Neural cell (in vitro differentiated cells): ENCODE results near the gene NCK2. TPM values are rescaled to one million over a fixed set of nuclear protein-coding genes. Genes with fewer than 3 reads are reported as not detected.

Experiments
- H2AFZ ChIP-seq: fragments of 200-600, 300-800 bp; sonication (generic), shearing (Covaris generic); 2 replicates; pipeline ENCODE4 v1.6.0; 2014; ENCODE audit warnings: low read depth, mild to moderate bottlenecking, antibody characterized with exemption, low read length, moderate library complexity
- H3F3A ChIP-seq: fragments of 200-600 bp; shearing (Covaris generic); 2 replicates; pipeline ENCODE4 v1.6.1; 2016; ENCODE audit warnings: mild to moderate bottlenecking, moderate library complexity, mixed read lengths, antibody characterized with exemption, low read length; ENCODE audit not compliant: insufficient read depth, poor library complexity, severe bottlenecking
- H3K27ac ChIP-seq: fragments of 200-600, 300-800 bp; sonication (generic), shearing (Covaris generic); 2 replicates; pipeline ENCODE4 v1.5.1; 2014; ENCODE audit warnings: mild to moderate bottlenecking, low read length, moderate library complexity
- H3K27me3 ChIP-seq: fragments of 300-800, 200-600 bp; sonication (generic), shearing (Covaris generic); 2 replicates; pipeline ENCODE4 v1.6.0; 2014; ENCODE audit warnings: mild to moderate bottlenecking, low read depth, low read length, moderate library complexity; ENCODE audit not compliant: insufficient read depth
- H3K36me3 ChIP-seq: fragments of 300-800, 200-600 bp; sonication (generic), shearing (Covaris generic); 2 replicates; pipeline ENCODE4 v1.5.1; 2014; ENCODE audit warnings: mild to moderate bottlenecking, antibody characterized with exemption, low read length, moderate library complexity; ENCODE audit not compliant: insufficient read depth
- H3K4me2 ChIP-seq: fragments of 300-800, 200-600 bp; sonication (generic), shearing (Covaris generic); 2 replicates; pipeline ENCODE4 v1.6.0; 2014; ENCODE audit warnings: mild to moderate bottlenecking, low read length
- H3K4me3 ChIP-seq: fragments of 300-800, 200-600 bp; sonication (generic), shearing (Covaris generic); 2 replicates; pipeline ENCODE4 v1.5.1; 2014; ENCODE audit warnings: mild to moderate bottlenecking, low read length, moderate library complexity
- H3K79me2 ChIP-seq: fragments of 200-600 bp; shearing (Covaris generic); replicated peaks from 2 replicates; pipeline ENCODE4 v1.6.0; 2014; ENCODE audit warnings: mild to moderate bottlenecking, low read length, moderate library complexity; ENCODE audit not compliant: insufficient read depth
- H3K9ac ChIP-seq: fragments of 300-800, 200-600 bp; sonication (generic), shearing (Covaris generic); 2 replicates; pipeline ENCODE4 v1.6.1; 2016; ENCODE audit warnings: mild to moderate bottlenecking, low read length, mixed read lengths
- H3K9me2 ChIP-seq: fragments of 200-600 bp; shearing (Covaris generic); 2 replicates; pipeline ENCODE4 v1.6.1; 2016; ENCODE audit warnings: mild to moderate bottlenecking, low read length, mixed read lengths; ENCODE audit not compliant: insufficient read depth
- H3K9me3 ChIP-seq: fragments of 200-600, 300-800 bp; sonication (generic), shearing (Covaris generic); 2 replicates; pipeline ENCODE4 v1.6.1; 2016; ENCODE audit warnings: mild to moderate bottlenecking, mixed run types, low read length, moderate library complexity, mixed read lengths
- H4K20me1 ChIP-seq: fragments of 200-600 bp; shearing (Covaris generic); 2 replicates; pipeline ENCODE4 v1.6.1; 2016; ENCODE audit warnings: mild to moderate bottlenecking, mixed run types; ENCODE audit not compliant: insufficient read depth
- EZH2 ChIP-seq: fragments of 200-600, 300-800 bp; shearing (Covaris generic), sonication (generic); IDR thresholded peaks from 2 replicates; pipeline ENCODE4 v1.6.1; 2014; ENCODE audit warnings: antibody characterized with exemption, low read length, borderline replicate concordance, mild to moderate bottlenecking; ENCODE audit not compliant: insufficient read depth, poor library complexity, severe bottlenecking
- MXI1 ChIP-seq: fragments of 450-650 bp; conservative IDR thresholded peaks from 2 replicates; pipeline ENCODE4 v1.6.1; 2014; ENCODE audit warnings: antibody characterized with exemption, mild to moderate bottlenecking; ENCODE audit not compliant: poor library complexity, severe bottlenecking
- POLR2AphosphoS5 ChIP-seq: IDR thresholded peaks from 2 replicates; pipeline ENCODE4 v1.6.1; 2012
- RAD21 ChIP-seq: fragments of 450-650 bp; conservative IDR thresholded peaks from 2 replicates; pipeline ENCODE4 v1.6.1; 2014; ENCODE audit warnings: antibody characterized with exemption, mild to moderate bottlenecking, moderate library complexity
- SMC3 ChIP-seq: fragments of 450-650 bp; conservative IDR thresholded peaks from 2 replicates; pipeline ENCODE4 v1.6.1; 2014; ENCODE audit warnings: antibody characterized with exemption, mild to moderate bottlenecking, moderate library complexity; ENCODE audit not compliant: poor library complexity
- TAF1 ChIP-seq: IDR thresholded peaks from 2 replicates; pipeline ENCODE4 v1.6.1; 2012; ENCODE audit warnings: low read depth
- polyA plus RNA-seq: library from polyadenylated mRNA; depleted of rRNA; stranded (reverse); fragments of >200 nt; gene quantifications from 2 replicates; pipeline ENCODE4 v1.2.3, GENCODE V29; 2014
- TF ChIP-seq, protein P1 (sequence below): fragments of 450-650 bp; IDR thresholded peaks from 2 replicates; pipeline ENCODE4 v1.5.1; 2014; ENCODE audit warnings: antibody characterized with exemption, mild to moderate bottlenecking, moderate library complexity; ENCODE audit not compliant: poor library complexity, severe bottlenecking

Gene NCK2
- polyA plus RNA-seq, 1 donor from 2014 or later = 49.4 TPM

DNA sequence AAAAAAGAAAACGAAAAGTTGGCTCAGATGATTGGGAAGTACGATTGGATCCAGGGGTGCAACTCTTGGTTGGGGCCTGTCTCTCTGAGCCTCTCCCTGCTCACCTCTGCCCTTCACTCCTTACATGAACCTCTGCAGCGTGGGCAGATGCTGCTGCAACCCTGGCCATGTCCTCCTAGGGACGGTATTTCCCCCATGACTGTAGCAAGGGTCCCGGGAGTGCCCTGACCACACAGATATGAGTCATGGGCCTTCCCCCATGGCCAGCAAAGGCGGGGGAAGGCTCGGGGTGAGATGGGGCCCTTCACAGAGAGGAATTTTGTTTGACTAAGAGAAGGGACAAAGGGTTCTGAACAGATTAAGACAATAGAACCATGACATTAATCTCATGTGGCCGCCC lies 129.0 kb downstream of the NCK2 start:
- no peak overlapping the region for H3K27ac ChIP-seq
- TF ChIP-seq POLR2AphosphoS5 = no peak
- no peak for TF ChIP-seq SMC3
- TF ChIP-seq, protein P1, sequence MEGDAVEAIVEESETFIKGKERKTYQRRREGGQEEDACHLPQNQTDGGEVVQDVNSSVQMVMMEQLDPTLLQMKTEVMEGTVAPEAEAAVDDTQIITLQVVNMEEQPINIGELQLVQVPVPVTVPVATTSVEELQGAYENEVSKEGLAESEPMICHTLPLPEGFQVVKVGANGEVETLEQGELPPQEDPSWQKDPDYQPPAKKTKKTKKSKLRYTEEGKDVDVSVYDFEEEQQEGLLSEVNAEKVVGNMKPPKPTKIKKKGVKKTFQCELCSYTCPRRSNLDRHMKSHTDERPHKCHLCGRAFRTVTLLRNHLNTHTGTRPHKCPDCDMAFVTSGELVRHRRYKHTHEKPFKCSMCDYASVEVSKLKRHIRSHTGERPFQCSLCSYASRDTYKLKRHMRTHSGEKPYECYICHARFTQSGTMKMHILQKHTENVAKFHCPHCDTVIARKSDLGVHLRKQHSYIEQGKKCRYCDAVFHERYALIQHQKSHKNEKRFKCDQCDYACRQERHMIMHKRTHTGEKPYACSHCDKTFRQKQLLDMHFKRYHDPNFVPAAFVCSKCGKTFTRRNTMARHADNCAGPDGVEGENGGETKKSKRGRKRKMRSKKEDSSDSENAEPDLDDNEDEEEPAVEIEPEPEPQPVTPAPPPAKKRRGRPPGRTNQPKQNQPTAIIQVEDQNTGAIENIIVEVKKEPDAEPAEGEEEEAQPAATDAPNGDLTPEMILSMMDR = no peak
- TF ChIP-seq TAF1 = no peak
- no peak for TF ChIP-seq EZH2
- no peaks in the 10 kb centered on the region for H3K79me2 ChIP-seq
- H3K9me2 ChIP-seq = no peaks in the 10 kb centered on the region
- no peak overlapping the region for H2AFZ ChIP-seq
- no peaks in the 10 kb centered on the region for H3K9me3 ChIP-seq
- no peak overlapping the region for H3K4me3 ChIP-seq
- H3K4me2 ChIP-seq = no peak overlapping the region
- no peaks in the 10 kb centered on the region for H3F3A ChIP-seq
- no peaks in the 10 kb centered on the region for H4K20me1 ChIP-seq
- H3K36me3 ChIP-seq = no peaks in the 10 kb centered on the region
- no peaks in the 10 kb centered on the region for H3K27me3 ChIP-seq
- H3K9ac ChIP-seq = no peak overlapping the region

DNA sequence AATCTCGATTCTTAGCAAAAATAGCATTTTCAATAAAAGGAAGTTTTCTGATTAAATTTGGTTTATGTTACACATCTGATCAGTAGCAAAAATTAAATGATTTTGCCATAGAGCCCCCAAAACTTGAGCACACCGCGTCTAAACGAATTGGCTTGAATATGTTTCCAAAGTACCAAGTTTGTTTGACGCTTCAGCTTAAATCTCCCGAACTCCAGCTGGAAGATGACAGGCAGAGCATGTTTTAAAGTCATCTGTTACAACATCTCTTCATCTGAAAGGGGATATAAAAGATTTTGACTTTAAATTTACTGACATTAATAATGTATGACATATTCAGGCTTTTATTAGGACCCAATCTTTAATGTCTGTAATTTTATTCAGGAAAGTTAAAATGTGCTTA lies 129.8 kb downstream of the NCK2 start:
- Histone ChIP-seq H3K27me3 (no peaks in the 10 kb centered on the region), H3K9me3 (no peaks in the 10 kb centered on the region), H3K4me3 (no peak overlapping the region), H3K9ac (no peak overlapping the region), H3K9me2 (no peaks in the 10 kb centered on the region), H3K36me3 (peaks cover 2% of the 10 kb centered on the region), H3K79me2 (no peaks in the 10 kb centered on the region), H3K4me2 (no peak overlapping the region), H2AFZ (no peak overlapping the region), H4K20me1 (no peaks in the 10 kb centered on the region), H3F3A (no peaks in the 10 kb centered on the region), H3K27ac (no peak overlapping the region)
- TF ChIP-seq, protein P1 = no peak
- TF ChIP-seq MXI1 = no peak
- TF ChIP-seq POLR2AphosphoS5 = no peak
- TF ChIP-seq TAF1 = no peak
- TF ChIP-seq RAD21 = no peak

DNA sequence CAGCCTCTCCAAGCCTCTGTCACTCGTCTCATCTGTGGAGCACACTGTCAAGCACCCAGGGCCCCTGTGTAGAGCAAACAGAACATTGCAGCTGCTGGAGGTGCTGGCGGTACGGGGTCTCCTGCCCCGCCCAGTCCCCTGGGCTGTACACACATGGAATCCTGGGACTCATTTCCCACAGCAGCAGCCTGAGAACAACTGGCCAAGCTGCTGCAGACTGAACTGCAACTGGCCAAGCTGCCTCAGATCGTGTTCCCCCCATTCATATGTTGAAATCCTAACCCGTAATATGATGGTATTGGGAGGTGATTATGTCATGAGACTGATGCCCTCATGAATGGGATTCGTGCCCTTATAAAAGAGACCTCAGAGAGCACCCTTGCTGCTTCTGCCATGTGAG lies 130.5 kb downstream of the NCK2 start:
- H3K9me3 ChIP-seq = no peaks in the 10 kb centered on the region
- no peak overlapping the region for H3K9ac ChIP-seq
- H3K4me3 ChIP-seq = no peak overlapping the region
- no peaks in the 10 kb centered on the region for H3K27me3 ChIP-seq
- no peak overlapping the region for H2AFZ ChIP-seq
- H3K27ac ChIP-seq = no peak overlapping the region
- H3F3A ChIP-seq = no peaks in the 10 kb centered on the region
- no peaks in the 10 kb centered on the region for H3K9me2 ChIP-seq
- H3K4me2 ChIP-seq = no peak overlapping the region
- H3K36me3 ChIP-seq = peaks cover 6% of the 10 kb centered on the region
- TF ChIP-seq, protein P1 = no peak
- no peak for TF ChIP-seq EZH2
- H4K20me1 ChIP-seq = no peaks in the 10 kb centered on the region
- no peaks in the 10 kb centered on the region for H3K79me2 ChIP-seq
